Mucosa of rectum (tissue), 2 donors: Measurements from ENCODE around the gene LARP1B.
"Not testable (repeated sequence)": the region's sequence is repeated elsewhere in the genome, so short reads cannot be mapped to it uniquely, and the experiment has no call there.

Source experiments
- H3K27ac ChIP-seq, 2 donors: one replicate each; pipeline ENCODE4 v1.7.0; 2013; ENCODE audit warnings: inconsistent platforms in 2 of 2, low read depth in 2 of 2, low read length in 2 of 2
- H3K27me3 ChIP-seq, 2 donors: one replicate each; pipeline ENCODE4 v1.7.0; 2013; ENCODE audit warnings: low read length in 2 of 2; ENCODE audit not compliant: control insufficient read depth in 2 of 2, insufficient read depth in 2 of 2
- H3K36me3 ChIP-seq, 2 donors: one replicate each; pipeline ENCODE4 v1.7.0; 2013; ENCODE audit warnings: low read length in 2 of 2; ENCODE audit not compliant: control insufficient read depth in 2 of 2, insufficient read depth in 2 of 2
- H3K4me1 ChIP-seq, 2 donors: one replicate each; pipeline ENCODE4 v1.7.0; 2013; ENCODE audit warnings: low read length in 2 of 2, mild to moderate bottlenecking in 1 of 2; ENCODE audit not compliant: control insufficient read depth in 2 of 2, insufficient read depth in 2 of 2
- H3K4me3 ChIP-seq, 2 donors: one replicate each; pipeline ENCODE4 v1.7.0; 2013; ENCODE audit warnings: low read length in 2 of 2
- H3K9ac ChIP-seq, 2 donors: one replicate each; pipeline ENCODE4 v1.7.0; 2013; ENCODE audit warnings: low read length in 2 of 2, low read depth in 1 of 2, mild to moderate bottlenecking in 1 of 2
- H3K9me3 ChIP-seq, 2 donors: one replicate each; pipeline ENCODE4 v1.7.0; 2013; ENCODE audit warnings: low read length in 2 of 2; ENCODE audit not compliant: control insufficient read depth in 2 of 2
- donor health status: healthy.
- donor health status: Normal muscosa, but diverticular disease.

The LARP1B gene

GRCh38 chr4:128241981-128242380, 180.9 kb downstream of the LARP1B start:
- H3K27me3 ChIP-seq: no peaks in the 10 kb centered on the region
- no peaks in the 10 kb centered on the region for H3K4me1 ChIP-seq
- no peaks in the 10 kb centered on the region for H3K36me3 ChIP-seq
- no peak overlapping the region for H3K27ac ChIP-seq
- H3K9me3 ChIP-seq: no peaks in the 10 kb centered on the region
- no peak overlapping the region for H3K4me3 ChIP-seq
- no peak overlapping the region for H3K9ac ChIP-seq

GRCh38 chr4:128242601-128243000, 181.5 kb downstream of the LARP1B start:
- Histone ChIP-seq H3K9ac (no peak overlapping the region), H3K4me1 (no peaks in the 10 kb centered on the region)

GRCh38 chr4:128244379-128244778, 183.3 kb downstream of the LARP1B start:
- no peaks in the 10 kb centered on the region for H3K36me3 ChIP-seq
- no peaks in the 10 kb centered on the region for H3K9me3 ChIP-seq
- no peak overlapping the region for H3K27ac ChIP-seq
- H3K27me3 ChIP-seq: no peaks in the 10 kb centered on the region
- H3K4me3 ChIP-seq: no peak overlapping the region
- no peak overlapping the region for H3K9ac ChIP-seq
- no peaks in the 10 kb centered on the region for H3K4me1 ChIP-seq

More at GRCh38 chr4:128242601-128243000, 181.5 kb downstream of the LARP1B start:
- Histone ChIP-seq H3K4me3 (no peak overlapping the region), H3K27me3 (no peaks in the 10 kb centered on the region), H3K36me3 (no peaks in the 10 kb centered on the region), H3K9me3 (no peaks in the 10 kb centered on the region), H3K27ac (no peak overlapping the region)

GRCh38 chr4:128245391-128245790, 184.3 kb downstream of the LARP1B start:
- not testable (repeated sequence) for H3K9ac ChIP-seq, H3K4me3 ChIP-seq, H3K27ac ChIP-seq, H3K27me3 ChIP-seq, H3K36me3 ChIP-seq, H3K9me3 ChIP-seq, H3K4me1 ChIP-seq

GRCh38 chr4:128247906-128248305, 186.8 kb downstream of the LARP1B start:
- H3K4me1 ChIP-seq: no peaks in the 10 kb centered on the region
- no peaks in the 10 kb centered on the region for H3K9me3 ChIP-seq
- no peaks in the 10 kb centered on the region for H3K27me3 ChIP-seq
- no peak overlapping the region for H3K4me3 ChIP-seq
- no peak overlapping the region for H3K27ac ChIP-seq
- no peak overlapping the region for H3K9ac ChIP-seq
- H3K36me3 ChIP-seq: no peaks in the 10 kb centered on the region

GRCh38 chr4:128249787-128250668, 188.9 kb downstream of the LARP1B start:
- Histone ChIP-seq H3K27me3 (no peaks in the 10 kb centered on the region), H3K9me3 (no peaks in the 10 kb centered on the region), H3K9ac (no peak overlapping the region)

GRCh38 chr4:128255906-128256305, 194.8 kb downstream of the LARP1B start:
- no peaks in the 10 kb centered on the region for H3K27me3 ChIP-seq

More at GRCh38 chr4:128249787-128250668, 188.9 kb downstream of the LARP1B start:
- H3K4me3 ChIP-seq: no peak overlapping the region
- H3K27ac ChIP-seq: no peak overlapping the region
- no peaks in the 10 kb centered on the region for H3K4me1 ChIP-seq
- no peaks in the 10 kb centered on the region for H3K36me3 ChIP-seq

GRCh38 chr4:128256539-128256938, 195.4 kb downstream of the LARP1B start:
- H3K27me3 ChIP-seq: no peaks in the 10 kb centered on the region
- no peak overlapping the region for H3K9ac ChIP-seq
- no peak overlapping the region for H3K4me3 ChIP-seq
- H3K36me3 ChIP-seq: no peaks in the 10 kb centered on the region
- H3K9me3 ChIP-seq: no peaks in the 10 kb centered on the region
- peaks cover 0 to 2% of the 10 kb centered on the region in 2 donors for H3K4me1 ChIP-seq
- no peak overlapping the region for H3K27ac ChIP-seq

More at GRCh38 chr4:128255906-128256305, 194.8 kb downstream of the LARP1B start:
- Histone ChIP-seq H3K27ac (no peak overlapping the region), H3K9ac (no peak overlapping the region), H3K9me3 (no peaks in the 10 kb centered on the region), H3K36me3 (no peaks in the 10 kb centered on the region), H3K4me3 (no peak overlapping the region), H3K4me1 (peaks cover 0 to 2% of the 10 kb centered on the region in 2 donors)

GRCh38 chr4:128258166-128258565, 197.1 kb downstream of the LARP1B start:
- not testable (repeated sequence) for H3K27me3 ChIP-seq, H3K9ac ChIP-seq, H3K36me3 ChIP-seq, H3K27ac ChIP-seq, H3K9me3 ChIP-seq, H3K4me3 ChIP-seq, H3K4me1 ChIP-seq

GRCh38 chr4:128259889-128260288, 198.8 kb downstream of the LARP1B start:
- not testable (repeated sequence) for H3K27me3 ChIP-seq, H3K4me3 ChIP-seq, H3K9me3 ChIP-seq, H3K36me3 ChIP-seq, H3K4me1 ChIP-seq, H3K9ac ChIP-seq, H3K27ac ChIP-seq
